ENCODE measurements around the gene RAB43.

DNA sequence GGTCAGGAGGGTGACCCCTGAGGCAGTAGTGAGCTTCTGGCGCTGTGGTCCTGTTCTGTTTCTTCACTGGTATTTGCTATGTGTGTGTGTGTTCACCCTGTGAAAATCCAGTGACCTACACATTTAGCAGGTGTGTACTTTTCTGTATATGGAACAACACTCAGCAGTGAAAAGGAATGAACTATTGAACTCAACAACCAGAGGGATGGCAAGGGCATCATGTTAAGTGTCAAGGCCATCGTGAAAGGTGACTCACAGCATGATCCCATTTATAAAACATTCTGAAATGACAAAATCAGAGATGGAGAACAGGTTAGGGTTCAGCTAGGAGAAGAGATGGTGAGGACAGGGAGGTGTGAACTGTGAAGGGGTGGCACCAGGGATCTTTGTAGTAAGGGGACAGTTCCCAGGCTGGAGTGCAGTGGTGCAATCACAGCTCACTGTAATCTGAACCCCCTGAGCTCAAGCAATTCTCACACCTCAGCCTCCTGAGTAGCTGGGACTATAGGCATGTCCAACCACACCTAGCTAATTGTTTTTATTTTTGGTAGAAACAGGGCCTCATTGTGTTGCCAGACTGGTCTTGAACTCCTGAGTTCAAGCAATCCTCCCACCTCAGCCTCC lies 10.0 kb upstream of the RAB43 start:
- TF ChIP-seq, protein P1, sequence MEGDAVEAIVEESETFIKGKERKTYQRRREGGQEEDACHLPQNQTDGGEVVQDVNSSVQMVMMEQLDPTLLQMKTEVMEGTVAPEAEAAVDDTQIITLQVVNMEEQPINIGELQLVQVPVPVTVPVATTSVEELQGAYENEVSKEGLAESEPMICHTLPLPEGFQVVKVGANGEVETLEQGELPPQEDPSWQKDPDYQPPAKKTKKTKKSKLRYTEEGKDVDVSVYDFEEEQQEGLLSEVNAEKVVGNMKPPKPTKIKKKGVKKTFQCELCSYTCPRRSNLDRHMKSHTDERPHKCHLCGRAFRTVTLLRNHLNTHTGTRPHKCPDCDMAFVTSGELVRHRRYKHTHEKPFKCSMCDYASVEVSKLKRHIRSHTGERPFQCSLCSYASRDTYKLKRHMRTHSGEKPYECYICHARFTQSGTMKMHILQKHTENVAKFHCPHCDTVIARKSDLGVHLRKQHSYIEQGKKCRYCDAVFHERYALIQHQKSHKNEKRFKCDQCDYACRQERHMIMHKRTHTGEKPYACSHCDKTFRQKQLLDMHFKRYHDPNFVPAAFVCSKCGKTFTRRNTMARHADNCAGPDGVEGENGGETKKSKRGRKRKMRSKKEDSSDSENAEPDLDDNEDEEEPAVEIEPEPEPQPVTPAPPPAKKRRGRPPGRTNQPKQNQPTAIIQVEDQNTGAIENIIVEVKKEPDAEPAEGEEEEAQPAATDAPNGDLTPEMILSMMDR (IDR thresholded peaks at IDR 0.05; ENCODE audit: insufficient read depth, low read length) = no peak
- no peak for TF ChIP-seq POLR2AphosphoS5 (IDR thresholded peaks at IDR 0.05; ENCODE audit: low read depth)
- TF ChIP-seq SPI1 (IDR thresholded peaks at IDR 0.05; ENCODE audit: borderline replicate concordance, low read depth) = no peak
